ENCODE measurements around the gene LRBA.
"Not testable (repeated sequence)": the region's sequence is repeated elsewhere in the genome, so short reads cannot be mapped to it uniquely, and the experiment has no call there.

The LRBA gene

GRCh38 chr4:150942539-150942938, 72.5 kb downstream of the LRBA start:
- DNase-seq (ENCODE audit: low spot score): no peak

- no peak for DNase-seq (ENCODE audit: low spot score)
Observed at GRCh38 chr4:150940123-150940522, 75.0 kb downstream of the LRBA start.

- DNase-seq (ENCODE audit: low spot score): no peak
Observed at GRCh38 chr4:150939530-150939929, 75.6 kb downstream of the LRBA start.

GRCh38 chr4:150938873-150939499, 76.1 kb downstream of the LRBA start:
- DNase-seq (ENCODE audit: low spot score): no peak

GRCh38 chr4:150938417-150938816, 76.7 kb downstream of the LRBA start:
- peak; percentile 56 for DNase-seq (ENCODE audit: low spot score)

GRCh38 chr4:150934022-150934421, 81.1 kb downstream of the LRBA start:
- no peak for DNase-seq (ENCODE audit: low spot score)

- DNase-seq (ENCODE audit: low spot score): no peak
Observed at GRCh38 chr4:150931796-150932195, 83.3 kb downstream of the LRBA start.

GRCh38 chr4:150931005-150931404, 84.1 kb downstream of the LRBA start:
- no peak for DNase-seq (ENCODE audit: low spot score)

- DNase-seq (ENCODE audit: low spot score): no peak
Observed at GRCh38 chr4:150923945-150924344, 91.1 kb downstream of the LRBA start.

- not testable (repeated sequence) for DNase-seq (ENCODE audit: low spot score)
Observed at GRCh38 chr4:150921486-150921885, 93.6 kb downstream of the LRBA start.

GRCh38 chr4:150918562-150918961, 96.5 kb downstream of the LRBA start:
- not testable (repeated sequence) for DNase-seq (ENCODE audit: low spot score)

- DNase-seq (ENCODE audit: low spot score): no peak
Observed at GRCh38 chr4:150911326-150911725, 103.8 kb downstream of the LRBA start.

GRCh38 chr4:150909116-150909515, 106.0 kb downstream of the LRBA start:
- DNase-seq (ENCODE audit: low spot score): no peak

GRCh38 chr4:150906987-150907633, 108.0 kb downstream of the LRBA start:
- DNase-seq (ENCODE audit: low spot score): peak; percentile 39

GRCh38 chr4:150904671-150905070, 110.4 kb downstream of the LRBA start:
- DNase-seq (ENCODE audit: low spot score): no peak

- no peak for DNase-seq (ENCODE audit: low spot score)
Observed at GRCh38 chr4:150903603-150904002, 111.5 kb downstream of the LRBA start.

- DNase-seq (ENCODE audit: low spot score): no peak
Observed at GRCh38 chr4:150896497-150896896, 118.6 kb downstream of the LRBA start.

GRCh38 chr4:150890246-150890645, 124.8 kb downstream of the LRBA start:
- no peak for DNase-seq (ENCODE audit: low spot score)

- no peak for DNase-seq (ENCODE audit: low spot score)
Observed at GRCh38 chr4:150889306-150889705, 125.8 kb downstream of the LRBA start.

- no peak for DNase-seq (ENCODE audit: low spot score)
Observed at GRCh38 chr4:150888625-150889024, 126.5 kb downstream of the LRBA start.

GRCh38 chr4:150888217-150888616, 126.9 kb downstream of the LRBA start:
- DNase-seq (ENCODE audit: low spot score): no peak

GRCh38 chr4:150886597-150886996, 128.5 kb downstream of the LRBA start:
- no peak for DNase-seq (ENCODE audit: low spot score)

- DNase-seq (ENCODE audit: low spot score): no peak
Observed at GRCh38 chr4:150884625-150885024, 130.5 kb downstream of the LRBA start.

- DNase-seq (ENCODE audit: low spot score): no peak
Observed at GRCh38 chr4:150875367-150875766, 139.7 kb downstream of the LRBA start.
